Stomach smooth muscle (tissue), 2 donors: ENCODE measurements around the gene GRK3.
"Not testable (repeated sequence)": the region's sequence is repeated elsewhere in the genome, so short reads cannot be mapped to it uniquely, and the experiment has no call there.

Experiments used
- H3K27ac ChIP-seq: one replicate; pipeline ENCODE4 v1.7.0; 2013; ENCODE audit warnings: mild to moderate bottlenecking, low read length, inconsistent platforms
- H3K27me3 ChIP-seq, 2 donors: one replicate each; pipeline ENCODE4 v1.7.0; 2013; ENCODE audit warnings: low read length in 2 of 2; ENCODE audit not compliant: insufficient read depth in 2 of 2, control insufficient read depth in 1 of 2
- H3K36me3 ChIP-seq, 2 donors: one replicate each; pipeline ENCODE4 v1.7.0; 2013; ENCODE audit warnings: low read length in 2 of 2; ENCODE audit not compliant: control insufficient read depth in 2 of 2, insufficient read depth in 2 of 2
- H3K4me1 ChIP-seq: one replicate; pipeline ENCODE4 v1.7.0; 2013; ENCODE audit warnings: low read length; ENCODE audit not compliant: control insufficient read depth, insufficient read depth
- H3K4me3 ChIP-seq, 2 donors: one replicate each; pipeline ENCODE4 v1.7.0; 2013; ENCODE audit warnings: low read length in 2 of 2
- H3K9ac ChIP-seq, 2 donors: one replicate each; pipeline ENCODE4 v1.7.0; 2013; ENCODE audit warnings: low read length in 2 of 2, mild to moderate bottlenecking in 1 of 2
- H3K9me3 ChIP-seq, 2 donors: one replicate each; pipeline ENCODE4 v1.7.0; 2013; ENCODE audit warnings: low read length in 2 of 2; ENCODE audit not compliant: control insufficient read depth in 2 of 2
- donor health status: healthy.
- donor health status: Pancreatic carcinoma.

The GRK3 gene

DNA sequence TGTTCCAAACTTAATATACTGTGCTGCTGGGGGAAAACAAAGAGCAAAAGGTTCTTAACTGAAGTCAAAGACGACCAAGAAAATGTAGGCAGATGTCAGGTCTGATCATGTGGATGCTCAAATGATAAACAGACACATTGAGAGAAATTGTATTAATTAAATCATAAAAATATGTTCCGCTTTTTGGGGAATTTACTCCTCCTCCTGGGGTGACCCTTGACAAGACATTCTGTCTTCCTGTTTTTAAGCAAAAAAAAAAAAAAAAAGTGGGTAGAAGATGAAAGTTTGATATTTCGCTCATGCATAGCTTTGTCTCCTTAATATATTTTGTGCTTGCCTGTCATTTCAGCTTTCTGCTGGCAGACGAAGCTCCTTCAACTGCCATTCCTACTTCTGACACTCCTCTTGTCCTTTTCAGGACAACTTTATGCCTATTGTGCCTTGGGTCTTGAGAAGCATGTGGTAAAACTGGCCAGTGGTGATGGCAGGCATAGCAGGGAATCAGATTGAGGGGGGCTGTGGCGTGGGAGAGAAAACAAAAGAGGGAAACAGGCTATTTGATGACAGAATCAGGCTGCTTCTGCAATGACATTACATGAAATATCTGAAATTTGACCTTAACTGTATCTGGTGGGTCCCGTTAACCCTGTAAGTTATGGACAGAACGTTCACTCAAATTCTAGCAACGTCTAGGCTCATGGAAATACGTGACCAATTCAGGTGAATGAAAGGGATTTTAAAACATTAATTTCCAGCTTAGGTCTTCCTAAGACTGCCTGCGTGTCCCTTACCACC lies 1.3 kb upstream of the GRK3 start:
- H3K27me3 ChIP-seq, H3K4me1 ChIP-seq, H3K9me3 ChIP-seq, H3K27ac ChIP-seq, H3K36me3 ChIP-seq, H3K9ac ChIP-seq: not testable (repeated sequence)
- peak overlapping the region in 1 of 2 donors; percentile 76 for H3K4me3 ChIP-seq

GRCh38 chr22:25563761-25564319 lies 635 bp upstream of the GRK3 start:
- Histone ChIP-seq H3K27me3 (no peaks in the 10 kb centered on the region), H3K9ac (peak overlapping the region; percentile 1 to 36)

GRCh38 chr22:25564979-25565677 lies 653 bp downstream of the GRK3 start:
- Histone ChIP-seq H3K27me3 (no peaks in the 10 kb centered on the region), H3K9me3 (no peaks in the 10 kb centered on the region), H3K36me3 (no peaks in the 10 kb centered on the region), H3K27ac (no peak overlapping the region), H3K9ac (peak overlapping the region; percentile 47 to 57), H3K4me1 (peaks cover 10% of the 10 kb centered on the region), H3K4me3 (peak overlapping the region; percentile 75 to 77)

More at GRCh38 chr22:25563761-25564319, 635 bp upstream of the GRK3 start:
- H3K4me3 ChIP-seq = peak overlapping the region; percentile 51 to 76
- H3K9me3 ChIP-seq = no peaks in the 10 kb centered on the region
- no peaks in the 10 kb centered on the region for H3K36me3 ChIP-seq
- H3K27ac ChIP-seq = peak overlapping the region; percentile 66
- H3K4me1 ChIP-seq = peaks cover 10% of the 10 kb centered on the region

DNA sequence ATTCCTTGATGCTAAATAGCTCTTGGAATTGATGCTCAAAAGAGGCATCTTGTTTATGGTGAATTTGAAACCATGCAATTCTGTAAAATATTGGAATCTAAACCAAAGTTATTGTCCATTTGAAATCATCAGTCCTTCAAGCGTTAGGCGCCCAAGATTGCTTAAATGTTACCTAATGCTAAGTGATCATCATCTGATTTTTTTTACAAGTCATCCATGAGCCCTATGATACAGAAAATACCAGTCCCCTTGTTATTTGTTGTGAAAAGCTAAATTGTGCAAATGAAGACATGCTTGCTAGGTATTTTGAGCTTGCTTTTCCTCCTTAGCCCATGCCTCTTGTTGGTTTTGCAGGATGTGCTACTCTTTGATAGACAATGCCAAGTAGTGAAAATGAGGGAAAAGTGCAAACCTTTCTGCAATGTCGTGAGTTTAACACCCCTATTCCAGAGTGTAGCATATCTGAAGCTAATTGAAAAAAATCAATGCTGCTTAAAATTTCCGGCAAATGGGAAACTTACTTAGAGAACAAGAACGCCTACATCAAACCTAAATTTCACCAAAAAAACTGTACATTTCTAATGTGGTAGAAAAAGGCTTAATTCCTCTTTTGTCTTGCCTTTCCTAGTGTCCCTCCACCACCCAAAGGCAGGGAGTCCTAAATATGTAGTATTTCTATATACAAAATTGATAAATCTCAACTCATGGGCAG lies 1.9 kb downstream of the GRK3 start:
- H3K4me3 ChIP-seq = no peak overlapping the region
- H3K9me3 ChIP-seq = no peaks in the 10 kb centered on the region
- H3K36me3 ChIP-seq = no peaks in the 10 kb centered on the region
- H3K27me3 ChIP-seq = no peaks in the 10 kb centered on the region
- H3K4me1 ChIP-seq = peaks cover 10% of the 10 kb centered on the region
- no peak overlapping the region for H3K27ac ChIP-seq
- no peak overlapping the region for H3K9ac ChIP-seq

DNA sequence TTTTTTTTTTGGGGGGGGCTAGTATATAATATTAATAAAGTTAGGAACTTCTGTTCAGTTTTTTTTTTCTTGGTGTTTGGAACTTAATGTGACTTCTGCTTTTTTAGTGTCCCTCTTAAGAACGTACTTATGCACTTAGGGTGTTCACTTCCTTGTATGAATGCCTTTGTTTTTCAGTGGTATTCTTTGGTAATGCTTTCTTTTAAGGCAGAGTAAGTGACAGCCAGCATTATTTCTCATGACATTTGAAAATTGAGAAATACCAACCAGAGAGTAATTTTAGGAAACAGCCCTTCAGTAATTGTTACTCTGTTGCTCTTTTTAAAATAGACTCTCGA lies 2.4 kb downstream of the GRK3 start:
- Histone ChIP-seq H3K4me3 (no peak overlapping the region), H3K9ac (no peak overlapping the region), H3K9me3 (no peaks in the 10 kb centered on the region), H3K27me3 (no peaks in the 10 kb centered on the region), H3K27ac (no peak overlapping the region), H3K36me3 (no peaks in the 10 kb centered on the region), H3K4me1 (peaks cover 10% of the 10 kb centered on the region)

DNA sequence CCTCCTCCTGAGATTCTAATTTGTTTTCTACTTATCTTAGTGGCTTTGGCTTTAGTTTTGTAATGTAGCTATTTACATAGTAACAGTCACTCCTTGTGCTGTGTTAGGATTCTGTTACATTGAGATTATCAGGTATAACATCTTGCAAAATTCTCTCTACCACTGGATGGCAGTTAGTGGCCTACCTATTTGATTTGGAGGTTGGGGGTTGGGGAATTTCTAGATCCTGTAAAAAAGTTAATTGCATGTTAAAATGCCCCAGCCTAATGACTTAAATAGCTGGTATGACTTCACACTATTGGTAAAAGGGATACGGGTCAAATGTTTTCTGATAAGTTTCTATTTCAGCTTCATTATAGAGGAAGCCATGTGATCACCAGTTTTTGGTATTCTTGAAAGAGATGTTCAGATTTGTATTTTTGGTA lies 2.8 kb downstream of the GRK3 start:
- Histone ChIP-seq H3K27me3 (no peaks in the 10 kb centered on the region), H3K27ac (no peak overlapping the region), H3K36me3 (no peaks in the 10 kb centered on the region), H3K9me3 (no peaks in the 10 kb centered on the region), H3K9ac (no peak overlapping the region), H3K4me3 (no peak overlapping the region), H3K4me1 (peaks cover 10% of the 10 kb centered on the region)

- not testable (repeated sequence) for H3K27me3 ChIP-seq, H3K4me3 ChIP-seq, H3K9ac ChIP-seq, H3K9me3 ChIP-seq, H3K27ac ChIP-seq, H3K36me3 ChIP-seq, H3K4me1 ChIP-seq
Measured at GRCh38 chr22:25568066-25568465, 3.6 kb downstream of the GRK3 start.

DNA sequence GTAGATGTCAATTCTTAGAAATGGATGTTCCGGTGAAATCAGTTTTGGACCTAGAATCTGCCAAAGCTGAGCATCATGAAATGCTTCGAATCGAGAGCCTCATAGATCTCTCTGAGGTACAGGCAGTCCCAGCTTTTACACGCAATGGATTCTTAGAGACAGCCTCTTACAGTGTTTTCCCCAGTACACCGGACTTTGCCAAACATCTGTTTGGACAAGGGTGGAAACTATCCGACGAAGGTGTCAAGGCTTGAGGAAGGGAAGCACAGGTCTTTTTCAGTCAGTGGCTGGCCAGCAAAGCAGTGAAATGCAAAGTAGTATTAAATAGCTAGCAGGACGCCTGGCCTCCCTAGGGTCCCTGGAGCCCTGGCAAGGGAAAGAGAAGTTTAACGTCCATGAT lies 4.9 kb downstream of the GRK3 start:
- no peak overlapping the region for H3K4me3 ChIP-seq
- H3K27ac ChIP-seq = no peak overlapping the region
- H3K36me3 ChIP-seq = no peaks in the 10 kb centered on the region
- H3K9ac ChIP-seq = no peak overlapping the region
- peaks cover 5% of the 10 kb centered on the region for H3K4me1 ChIP-seq
- H3K27me3 ChIP-seq = no peaks in the 10 kb centered on the region
- no peaks in the 10 kb centered on the region for H3K9me3 ChIP-seq

DNA sequence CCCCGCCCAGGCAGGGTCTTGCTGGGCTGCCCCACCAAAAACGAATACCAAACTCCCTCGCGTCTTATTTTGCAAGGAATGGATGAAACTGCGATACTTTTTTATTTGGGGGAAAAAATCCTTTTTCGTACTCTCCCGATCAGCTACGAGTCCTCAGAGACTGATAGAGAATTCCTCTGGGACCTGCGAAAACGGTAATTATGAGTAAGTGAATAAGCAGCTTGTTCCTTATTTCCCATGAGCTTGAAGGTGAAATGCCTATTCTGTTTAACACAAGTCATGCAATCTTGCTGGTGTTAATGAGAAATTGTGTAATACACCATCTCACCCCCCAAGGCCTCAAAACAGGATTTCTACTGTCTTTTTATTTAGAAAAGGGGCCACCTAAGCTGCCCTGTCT lies 5.5 kb downstream of the GRK3 start:
- no peaks in the 10 kb centered on the region for H3K9me3 ChIP-seq
- no peak overlapping the region for H3K4me3 ChIP-seq
- H3K4me1 ChIP-seq = peaks cover 5% of the 10 kb centered on the region
- H3K9ac ChIP-seq = no peak overlapping the region
- no peaks in the 10 kb centered on the region for H3K27me3 ChIP-seq
- no peak overlapping the region for H3K27ac ChIP-seq
- no peaks in the 10 kb centered on the region for H3K36me3 ChIP-seq

DNA sequence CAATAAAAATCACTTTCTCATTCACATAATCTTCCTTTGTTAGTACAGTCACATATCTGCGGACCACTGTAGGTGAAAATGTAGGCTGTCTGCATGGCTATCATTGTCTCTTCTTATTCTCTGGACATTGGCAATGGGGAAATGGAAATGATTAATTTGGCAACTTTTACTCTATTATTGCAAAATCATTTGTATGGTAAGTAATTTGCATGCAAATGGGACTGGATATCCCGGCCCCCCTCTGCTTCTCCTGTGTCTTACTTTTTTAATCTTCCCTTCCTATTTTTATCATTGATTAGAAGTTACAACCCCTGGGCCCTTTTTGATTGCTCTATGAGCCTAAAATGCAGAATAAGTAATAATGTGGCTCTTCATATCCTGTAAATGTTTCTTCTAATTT lies 6.0 kb downstream of the GRK3 start:
- no peaks in the 10 kb centered on the region for H3K36me3 ChIP-seq
- no peaks in the 10 kb centered on the region for H3K27me3 ChIP-seq
- no peaks in the 10 kb centered on the region for H3K9me3 ChIP-seq
- no peak overlapping the region for H3K27ac ChIP-seq
- H3K4me3 ChIP-seq = no peak overlapping the region
- peaks cover under 1% of the 10 kb centered on the region for H3K4me1 ChIP-seq
- H3K9ac ChIP-seq = no peak overlapping the region
